Measurements from ENCODE around the gene CELF2.

- TF ChIP-seq, protein P1, sequence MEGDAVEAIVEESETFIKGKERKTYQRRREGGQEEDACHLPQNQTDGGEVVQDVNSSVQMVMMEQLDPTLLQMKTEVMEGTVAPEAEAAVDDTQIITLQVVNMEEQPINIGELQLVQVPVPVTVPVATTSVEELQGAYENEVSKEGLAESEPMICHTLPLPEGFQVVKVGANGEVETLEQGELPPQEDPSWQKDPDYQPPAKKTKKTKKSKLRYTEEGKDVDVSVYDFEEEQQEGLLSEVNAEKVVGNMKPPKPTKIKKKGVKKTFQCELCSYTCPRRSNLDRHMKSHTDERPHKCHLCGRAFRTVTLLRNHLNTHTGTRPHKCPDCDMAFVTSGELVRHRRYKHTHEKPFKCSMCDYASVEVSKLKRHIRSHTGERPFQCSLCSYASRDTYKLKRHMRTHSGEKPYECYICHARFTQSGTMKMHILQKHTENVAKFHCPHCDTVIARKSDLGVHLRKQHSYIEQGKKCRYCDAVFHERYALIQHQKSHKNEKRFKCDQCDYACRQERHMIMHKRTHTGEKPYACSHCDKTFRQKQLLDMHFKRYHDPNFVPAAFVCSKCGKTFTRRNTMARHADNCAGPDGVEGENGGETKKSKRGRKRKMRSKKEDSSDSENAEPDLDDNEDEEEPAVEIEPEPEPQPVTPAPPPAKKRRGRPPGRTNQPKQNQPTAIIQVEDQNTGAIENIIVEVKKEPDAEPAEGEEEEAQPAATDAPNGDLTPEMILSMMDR (IDR thresholded peaks at IDR 0.05): no peak
- TF ChIP-seq POLR2A (IDR thresholded peaks at IDR 0.05) (no peak), POLR2AphosphoS5 (IDR thresholded peaks at IDR 0.05) (no peak), EP300 (IDR thresholded peaks at IDR 0.05) (no peak)
These were observed 284.5 kb downstream of the CELF2 start for GRCh38 chr10:11302181-11302580.
